Kidney (tissue), 14 donors: Measurements from ENCODE around the gene SLC47A1. TPM values are rescaled to one million over a fixed set of nuclear protein-coding genes. Genes with fewer than 3 reads are reported as not detected.

Experiments used
- DNase-seq, 5 donors: peaks; one replicate each; pipeline ENCODE4 v3.0.0-alpha.2; 2013 to 2020
- FAIRE-seq: peaks from 2 replicates; lab custom pipeline; 2012; peaks lifted over from hg19 to GRCh38; lab: Jason Lieb, UNC
- H3K27ac ChIP-seq, 2 donors: one replicate each; pipeline ENCODE4 v1.7.0; 2013; ENCODE audit warnings: low read depth in 2 of 2, low read length in 2 of 2, inconsistent platforms in 1 of 2
- H3K27me3 ChIP-seq: one replicate; pipeline ENCODE4 v1.7.1; 2013; ENCODE audit warnings: low read length, inconsistent platforms; ENCODE audit not compliant: control insufficient read depth, insufficient read depth
- H3K36me3 ChIP-seq, 3 donors: one replicate each; pipeline versions ENCODE4 v1.7.0 to v1.7.1; 2013; ENCODE audit warnings: low read length in 3 of 3, control low read depth in 1 of 3, inconsistent platforms in 1 of 3; ENCODE audit not compliant: insufficient read depth in 3 of 3, control insufficient read depth in 2 of 3
- H3K4me1 ChIP-seq, 3 donors: one replicate each; pipeline versions ENCODE4 v1.7.0 to v1.7.1; 2013; ENCODE audit warnings: low read length in 3 of 3, inconsistent platforms in 1 of 3, low read depth in 1 of 3; ENCODE audit not compliant: control insufficient read depth in 2 of 3, insufficient read depth in 2 of 3
- H3K4me3 ChIP-seq, 3 donors: one replicate each; pipeline versions ENCODE4 v1.7.0 to v1.8.1; 2013; ENCODE audit warnings: low read length in 3 of 3, control low read depth in 1 of 3, inconsistent platforms in 1 of 3
- H3K9ac ChIP-seq, 3 donors: one replicate each; pipeline versions ENCODE4 v1.7.0 to v1.7.1; 2013; ENCODE audit warnings: low read length in 3 of 3, control low read depth in 1 of 3, inconsistent platforms in 1 of 3
- H3K9me3 ChIP-seq, 3 donors: one replicate each; pipeline versions ENCODE4 v1.7.0 to v1.7.1; 2013; ENCODE audit warnings: low read length in 3 of 3, control low read depth in 1 of 3, inconsistent platforms in 1 of 3; ENCODE audit not compliant: control insufficient read depth in 2 of 3, insufficient read depth in 1 of 3
- CTCF ChIP-seq: IDR thresholded peaks from 3 replicates; pipeline ENCODE4 v1.5.1; 2012; ENCODE audit warnings: mild to moderate bottlenecking, moderate library complexity, borderline replicate concordance; ENCODE audit not compliant: insufficient read depth; ENCODE audit errors: extremely low read depth
- intact Hi-C: fragments of 100-400 bp; cut with DNase I; formaldehyde crosslinking; loops from one replicate; pipeline ENCODE4 v1.11.1; 2022
- polyA plus RNA-seq: library from polyadenylated mRNA; stranded (reverse); fragments of 350-450 nt; fragmentation: Illumina TruSeq; extraction: RNeasy Lipid Tissue Mini Kit (QIAGEN cat#74804); gene quantifications from one replicate; pipeline ENCODE4 v1.2.3, GENCODE V29; 2014; ENCODE audit warnings: low read depth, low replicate concordance; ENCODE audit not compliant: insufficient read depth
- total RNA-seq: library from RNA; stranded (reverse); fragmentation: NEBNext Ultra II Directional; extraction: Animal tissue kit (Norgen Biotek cat#: 25700); gene quantifications from one replicate; pipeline ENCODE4 v1.2.1, GENCODE V29; 2021
- donor health status: control.
- donor health status: control.
- donor health status: control.
- donor health status: control.
- donor health status: control.
- donor health status: DM: yes; HTN: yes; CAD: no.
- donor health status: Normal renal cell carcinoma (clear cell type).

Gene SLC47A1
- total and polyA plus RNA-seq, 2 donors from 2014 or later: 26.0 to 94.8 TPM

GRCh38 chr17:19573075-19573474, 39.4 kb downstream of the SLC47A1 start:
- no peak overlapping the region for H3K9ac ChIP-seq
- no peaks in the 10 kb centered on the region for H3K9me3 ChIP-seq
- peaks cover 0 to 10% (median 7%) of the 10 kb centered on the region in 3 donors for H3K36me3 ChIP-seq
- H3K27ac ChIP-seq: no peak overlapping the region
- TF ChIP-seq CTCF: no peak
- no peaks in the 10 kb centered on the region for H3K27me3 ChIP-seq
- DNase-seq (no peak), FAIRE-seq (no peak)
- H3K4me3 ChIP-seq: no peak overlapping the region
- H3K4me1 ChIP-seq: peaks cover 0 to 7% (median 0%) of the 10 kb centered on the region in 3 donors
- intact Hi-C loops: no loop called here

GRCh38 chr17:19574956-19575355, 41.3 kb downstream of the SLC47A1 start:
- Histone ChIP-seq H3K9ac (no peak overlapping the region), H3K27me3 (no peaks in the 10 kb centered on the region), H3K4me3 (no peak overlapping the region), H3K27ac (no peak overlapping the region), H3K4me1 (peaks cover 0 to 7% (median 0%) of the 10 kb centered on the region in 3 donors), H3K9me3 (no peaks in the 10 kb centered on the region), H3K36me3 (peaks cover 0 to 10% (median 7%) of the 10 kb centered on the region in 3 donors)
- FAIRE-seq: no peak
- intact Hi-C loops: no loop called here
- no peak for DNase-seq
- no peak for TF ChIP-seq CTCF

GRCh38 chr17:19578545-19578944, 44.9 kb downstream of the SLC47A1 start:
- peak in 1 of 5 donors; percentile 25 for DNase-seq
- FAIRE-seq: no peak
- Histone ChIP-seq H3K27ac (no peak overlapping the region), H3K4me3 (no peak overlapping the region), H3K9ac (no peak overlapping the region), H3K9me3 (no peaks in the 10 kb centered on the region), H3K27me3 (no peaks in the 10 kb centered on the region), H3K36me3 (peaks cover 0 to 2% (median 0%) of the 10 kb centered on the region in 3 donors), H3K4me1 (peaks cover 0 to 3% (median 0%) of the 10 kb centered on the region in 3 donors)
- intact Hi-C loops: no loop called here
- no peak for TF ChIP-seq CTCF

GRCh38 chr17:19579192-19579761, 45.6 kb downstream of the SLC47A1 start:
- Histone ChIP-seq H3K27me3 (no peaks in the 10 kb centered on the region), H3K4me1 (peaks cover 0 to 3% (median 0%) of the 10 kb centered on the region in 3 donors), H3K9me3 (no peaks in the 10 kb centered on the region), H3K36me3 (peaks cover 0 to 2% (median 0%) of the 10 kb centered on the region in 3 donors), H3K4me3 (peak overlapping the region in 1 of 3 donors; percentile 35), H3K27ac (no peak overlapping the region), H3K9ac (no peak overlapping the region)
- no peak for TF ChIP-seq CTCF
- intact Hi-C loops: no loop called here
- DNase-seq: peak in 4 of 5 donors; percentile 24 to 60 (median 32)
- FAIRE-seq: no peak
